Measurements from ENCODE around the gene MARVELD1.

Gene MARVELD1

DNA sequence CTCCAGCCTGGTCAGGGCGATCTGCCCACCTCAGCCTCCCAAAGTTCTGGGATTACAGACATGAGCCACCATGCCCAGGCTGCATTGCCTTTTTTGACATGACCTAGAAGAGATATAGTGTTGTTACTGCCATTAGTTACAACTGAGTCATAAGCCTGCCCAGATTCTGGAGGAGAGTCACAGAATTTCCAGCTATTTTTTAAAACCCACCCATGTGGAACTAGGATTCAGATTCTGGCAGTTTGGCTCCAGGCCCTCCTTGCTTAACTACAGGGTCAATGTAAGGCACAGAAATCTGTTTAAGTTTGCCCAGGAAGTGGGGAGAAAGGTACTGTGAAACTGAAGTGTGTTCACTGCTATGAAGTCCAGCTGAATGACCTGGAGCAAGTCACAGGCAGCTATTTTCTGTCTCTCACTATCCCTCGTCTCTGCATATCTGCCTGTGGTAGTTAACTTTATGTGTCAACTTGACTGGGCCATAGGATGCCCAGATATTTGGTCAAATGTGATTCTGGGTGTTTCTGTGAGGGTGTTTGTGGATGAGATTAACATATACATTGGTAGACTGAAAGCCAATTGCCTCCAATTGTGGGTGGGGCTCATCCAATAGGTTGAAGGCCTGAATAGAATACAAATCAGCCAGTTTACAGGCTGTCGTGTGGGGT is 8.4 kb upstream of the MARVELD1 start:
- no peak overlapping the region for H3K9ac ChIP-seq (ENCODE audit: low read length)
- no peaks in the 10 kb centered on the region for H3K9me2 ChIP-seq (ENCODE audit: low read depth, low read length)
- no peaks in the 10 kb centered on the region for H3K4me1 ChIP-seq (ENCODE audit: insufficient read depth, low read length, severe bottlenecking)
- H3K27ac ChIP-seq (ENCODE audit: low read depth, low read length, poor library complexity, severe bottlenecking): no peak overlapping the region
- H3K9me3 ChIP-seq (ENCODE audit: low read length): no peaks in the 10 kb centered on the region
- no peak overlapping the region for H2AFZ ChIP-seq (ENCODE audit: low read length)
- H4K20me1 ChIP-seq (ENCODE audit: insufficient read depth, low read length): no peaks in the 10 kb centered on the region
- no peak overlapping the region for H3K4me3 ChIP-seq (ENCODE audit: low read depth, low read length, poor library complexity, severe bottlenecking)
- no peaks in the 10 kb centered on the region for H3K79me2 ChIP-seq (ENCODE audit: insufficient read depth, low read length)
- H3K36me3 ChIP-seq (ENCODE audit: insufficient read depth, low read length): no peaks in the 10 kb centered on the region
- TF ChIP-seq EZH2 (IDR thresholded peaks at IDR 0.05; ENCODE audit: borderline replicate concordance, low read length): no peak
- TF ChIP-seq, protein P1, sequence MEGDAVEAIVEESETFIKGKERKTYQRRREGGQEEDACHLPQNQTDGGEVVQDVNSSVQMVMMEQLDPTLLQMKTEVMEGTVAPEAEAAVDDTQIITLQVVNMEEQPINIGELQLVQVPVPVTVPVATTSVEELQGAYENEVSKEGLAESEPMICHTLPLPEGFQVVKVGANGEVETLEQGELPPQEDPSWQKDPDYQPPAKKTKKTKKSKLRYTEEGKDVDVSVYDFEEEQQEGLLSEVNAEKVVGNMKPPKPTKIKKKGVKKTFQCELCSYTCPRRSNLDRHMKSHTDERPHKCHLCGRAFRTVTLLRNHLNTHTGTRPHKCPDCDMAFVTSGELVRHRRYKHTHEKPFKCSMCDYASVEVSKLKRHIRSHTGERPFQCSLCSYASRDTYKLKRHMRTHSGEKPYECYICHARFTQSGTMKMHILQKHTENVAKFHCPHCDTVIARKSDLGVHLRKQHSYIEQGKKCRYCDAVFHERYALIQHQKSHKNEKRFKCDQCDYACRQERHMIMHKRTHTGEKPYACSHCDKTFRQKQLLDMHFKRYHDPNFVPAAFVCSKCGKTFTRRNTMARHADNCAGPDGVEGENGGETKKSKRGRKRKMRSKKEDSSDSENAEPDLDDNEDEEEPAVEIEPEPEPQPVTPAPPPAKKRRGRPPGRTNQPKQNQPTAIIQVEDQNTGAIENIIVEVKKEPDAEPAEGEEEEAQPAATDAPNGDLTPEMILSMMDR (IDR thresholded peaks at IDR 0.05; ENCODE audit: low read length): no peak
- H3K4me2 ChIP-seq (ENCODE audit: low read length): no peak overlapping the region
- no peaks in the 10 kb centered on the region for H3K27me3 ChIP-seq (ENCODE audit: insufficient read depth, low read length)
- H3F3A ChIP-seq (ENCODE audit: insufficient read depth, low read length): no peaks in the 10 kb centered on the region

DNA sequence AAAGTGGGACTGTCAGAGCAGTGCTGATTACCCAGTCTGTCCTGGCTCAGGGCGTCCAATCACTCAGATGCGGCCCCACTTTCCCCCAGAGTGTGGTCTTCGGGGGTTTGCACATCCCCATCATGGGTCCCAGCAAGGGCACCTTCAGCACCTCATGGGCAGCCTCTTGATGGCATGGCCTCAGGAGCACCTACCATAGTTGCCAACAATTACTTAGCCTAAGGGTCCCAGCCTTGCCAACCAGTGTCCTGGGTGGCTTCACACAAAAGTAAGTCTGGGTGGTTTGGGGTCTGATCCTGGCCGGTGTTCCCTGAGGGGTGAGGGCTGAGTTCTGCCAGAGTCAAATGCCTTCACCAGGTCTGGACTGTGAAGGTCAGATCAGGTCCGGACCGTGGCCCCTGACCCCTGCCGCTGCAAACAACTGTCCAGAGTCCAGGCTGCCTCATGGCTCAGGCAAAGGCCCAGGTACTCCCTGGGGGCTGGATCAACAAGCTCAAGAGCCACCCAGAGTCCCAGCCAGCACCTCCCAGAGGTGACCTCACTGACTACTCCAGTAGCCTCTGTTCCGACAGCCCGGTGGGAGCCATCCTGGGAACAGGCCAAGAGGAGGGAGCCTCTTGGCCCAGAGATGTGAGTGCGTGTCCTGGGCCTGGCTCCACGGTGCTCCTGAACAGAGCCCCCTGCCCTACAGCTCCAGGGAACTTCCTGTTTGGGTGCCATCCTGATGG is 6.2 kb upstream of the MARVELD1 start:
- Histone ChIP-seq H3K4me2 (ENCODE audit: low read length) (no peak overlapping the region), H3K36me3 (ENCODE audit: insufficient read depth, low read length) (no peaks in the 10 kb centered on the region), H3F3A (ENCODE audit: insufficient read depth, low read length) (no peaks in the 10 kb centered on the region), H3K4me1 (ENCODE audit: insufficient read depth, low read length, severe bottlenecking) (no peaks in the 10 kb centered on the region), H3K79me2 (ENCODE audit: insufficient read depth, low read length) (no peaks in the 10 kb centered on the region), H3K9me3 (ENCODE audit: low read length) (no peaks in the 10 kb centered on the region), H4K20me1 (ENCODE audit: insufficient read depth, low read length) (no peaks in the 10 kb centered on the region), H3K9ac (ENCODE audit: low read length) (no peak overlapping the region), H3K27me3 (ENCODE audit: insufficient read depth, low read length) (no peaks in the 10 kb centered on the region), H3K27ac (ENCODE audit: low read depth, low read length, poor library complexity, severe bottlenecking) (no peak overlapping the region), H3K9me2 (ENCODE audit: low read depth, low read length) (no peaks in the 10 kb centered on the region), H3K4me3 (ENCODE audit: low read depth, low read length, poor library complexity, severe bottlenecking) (no peak overlapping the region), H2AFZ (ENCODE audit: low read length) (no peak overlapping the region)
- TF ChIP-seq, protein P1 (IDR thresholded peaks at IDR 0.05; ENCODE audit: low read length): no peak
- no peak for TF ChIP-seq EZH2 (IDR thresholded peaks at IDR 0.05; ENCODE audit: borderline replicate concordance, low read length)

DNA sequence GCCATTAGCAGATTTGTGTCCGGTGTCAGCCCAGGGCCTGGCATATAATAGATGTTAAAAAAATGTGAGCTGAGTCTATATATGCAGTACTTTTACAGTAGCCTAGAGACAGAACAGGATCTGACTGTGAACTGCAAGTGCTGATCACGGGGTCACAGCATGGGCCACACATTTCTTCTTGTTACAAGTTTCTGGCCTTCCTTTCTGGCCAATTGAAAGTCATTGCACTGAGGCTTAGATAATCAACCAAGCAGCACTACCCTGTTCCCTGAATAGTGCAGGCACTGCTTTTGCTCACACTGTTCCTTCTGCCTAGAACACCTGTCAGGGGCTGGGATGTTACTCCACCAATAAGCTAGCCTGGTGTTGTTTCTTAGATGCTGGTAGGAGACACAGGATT is 5.4 kb upstream of the MARVELD1 start:
- Histone ChIP-seq H3K9ac (ENCODE audit: low read length) (no peak overlapping the region), H3K27me3 (ENCODE audit: insufficient read depth, low read length) (no peaks in the 10 kb centered on the region), H3K36me3 (ENCODE audit: insufficient read depth, low read length) (no peaks in the 10 kb centered on the region), H3K4me3 (ENCODE audit: low read depth, low read length, poor library complexity, severe bottlenecking) (no peak overlapping the region), H3K9me2 (ENCODE audit: low read depth, low read length) (no peaks in the 10 kb centered on the region), H3K27ac (ENCODE audit: low read depth, low read length, poor library complexity, severe bottlenecking) (no peak overlapping the region), H3K4me2 (ENCODE audit: low read length) (no peak overlapping the region), H4K20me1 (ENCODE audit: insufficient read depth, low read length) (no peaks in the 10 kb centered on the region), H3F3A (ENCODE audit: insufficient read depth, low read length) (no peaks in the 10 kb centered on the region), H3K9me3 (ENCODE audit: low read length) (no peaks in the 10 kb centered on the region), H2AFZ (ENCODE audit: low read length) (no peak overlapping the region), H3K4me1 (ENCODE audit: insufficient read depth, low read length, severe bottlenecking) (no peaks in the 10 kb centered on the region), H3K79me2 (ENCODE audit: insufficient read depth, low read length) (no peaks in the 10 kb centered on the region)
- TF ChIP-seq, protein P1 (IDR thresholded peaks at IDR 0.05; ENCODE audit: low read length): no peak
- TF ChIP-seq EZH2 (IDR thresholded peaks at IDR 0.05; ENCODE audit: borderline replicate concordance, low read length): no peak
